GM13976 (cell line): Measurements from ENCODE around the gene ABCG5.

Experiments
- DNase-seq: peaks from one replicate; pipeline ENCODE4 v3.0.0; 2012; ENCODE audit warnings: low spot score
- CTCF ChIP-seq: IDR thresholded peaks from 2 replicates; pipeline ENCODE4 v1.5.1; 2012; ENCODE audit warnings: borderline replicate concordance, mild to moderate bottlenecking; ENCODE audit not compliant: insufficient read depth; ENCODE audit errors: extremely low read depth, missing control alignments, control extremely low read depth
- in situ Hi-C: fragments of 300-500 bp; cut with MboI; formaldehyde crosslinking; loops from one replicate; pipeline ENCODE4 v1.12.0; 2022; ENCODE audit warnings: low sequenced_read_pairs, mixed read lengths, inconsistent platforms; ENCODE audit not compliant: unreplicated experiment

The ABCG5 gene

DNA sequence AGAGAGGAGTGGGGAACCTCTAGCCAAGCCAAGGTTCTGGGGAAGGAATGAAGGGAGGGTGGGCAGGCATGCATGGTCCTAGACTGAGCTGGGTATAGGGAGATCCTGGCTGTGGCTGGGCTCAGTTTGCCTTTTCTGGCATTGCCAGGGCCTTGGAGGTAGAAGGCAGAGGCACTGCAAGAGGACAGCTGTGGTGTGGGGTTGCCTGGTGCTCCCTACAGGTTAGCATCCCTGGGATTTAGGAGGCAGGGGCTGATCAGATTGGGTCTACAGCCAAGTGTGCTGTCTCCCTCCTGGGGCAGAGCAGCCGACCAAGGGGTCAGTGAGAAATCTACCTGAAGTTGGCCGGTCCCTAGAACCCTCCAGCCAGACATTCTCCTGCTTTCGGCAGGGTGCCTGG lies 16.0 kb upstream of the ABCG5 start:
- TF ChIP-seq CTCF: no peak
- in situ Hi-C loops: no loop called here
- DNase-seq: peak; percentile 1

- TF ChIP-seq CTCF: no peak
- in situ Hi-C loops: no loop called here
- peak; percentile 4 for DNase-seq
These were observed 14.8 kb upstream of the ABCG5 start for GRCh38 chr2:43853141-43854081.

DNA sequence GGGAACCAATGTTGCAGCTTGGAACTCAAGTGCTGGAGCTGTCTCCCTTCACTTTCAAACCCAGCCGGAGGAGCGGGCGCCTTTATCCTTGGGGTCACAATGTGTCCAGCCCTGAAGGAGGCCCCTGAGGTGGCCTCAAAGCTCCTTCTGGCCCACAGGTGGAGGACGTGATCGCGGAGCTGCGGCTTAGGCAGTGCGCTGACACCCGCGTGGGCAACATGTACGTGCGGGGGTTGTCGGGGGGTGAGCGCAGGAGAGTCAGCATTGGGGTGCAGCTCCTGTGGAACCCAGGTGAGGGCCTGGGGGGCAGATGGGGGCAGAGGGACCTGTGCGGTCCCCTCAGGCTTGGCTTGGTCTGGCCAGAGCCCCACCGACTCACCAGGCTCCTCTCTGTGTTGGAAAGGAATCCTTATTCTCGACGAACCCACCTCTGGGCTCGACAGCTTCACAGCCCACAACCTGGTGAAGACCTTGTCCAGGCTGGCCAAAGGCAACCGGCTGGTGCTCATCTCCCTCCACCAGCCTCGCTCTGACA lies 13.6 kb upstream of the ABCG5 start:
- peak; percentile 5 for DNase-seq
- in situ Hi-C loops: no loop called here
- no peak for TF ChIP-seq CTCF

DNA sequence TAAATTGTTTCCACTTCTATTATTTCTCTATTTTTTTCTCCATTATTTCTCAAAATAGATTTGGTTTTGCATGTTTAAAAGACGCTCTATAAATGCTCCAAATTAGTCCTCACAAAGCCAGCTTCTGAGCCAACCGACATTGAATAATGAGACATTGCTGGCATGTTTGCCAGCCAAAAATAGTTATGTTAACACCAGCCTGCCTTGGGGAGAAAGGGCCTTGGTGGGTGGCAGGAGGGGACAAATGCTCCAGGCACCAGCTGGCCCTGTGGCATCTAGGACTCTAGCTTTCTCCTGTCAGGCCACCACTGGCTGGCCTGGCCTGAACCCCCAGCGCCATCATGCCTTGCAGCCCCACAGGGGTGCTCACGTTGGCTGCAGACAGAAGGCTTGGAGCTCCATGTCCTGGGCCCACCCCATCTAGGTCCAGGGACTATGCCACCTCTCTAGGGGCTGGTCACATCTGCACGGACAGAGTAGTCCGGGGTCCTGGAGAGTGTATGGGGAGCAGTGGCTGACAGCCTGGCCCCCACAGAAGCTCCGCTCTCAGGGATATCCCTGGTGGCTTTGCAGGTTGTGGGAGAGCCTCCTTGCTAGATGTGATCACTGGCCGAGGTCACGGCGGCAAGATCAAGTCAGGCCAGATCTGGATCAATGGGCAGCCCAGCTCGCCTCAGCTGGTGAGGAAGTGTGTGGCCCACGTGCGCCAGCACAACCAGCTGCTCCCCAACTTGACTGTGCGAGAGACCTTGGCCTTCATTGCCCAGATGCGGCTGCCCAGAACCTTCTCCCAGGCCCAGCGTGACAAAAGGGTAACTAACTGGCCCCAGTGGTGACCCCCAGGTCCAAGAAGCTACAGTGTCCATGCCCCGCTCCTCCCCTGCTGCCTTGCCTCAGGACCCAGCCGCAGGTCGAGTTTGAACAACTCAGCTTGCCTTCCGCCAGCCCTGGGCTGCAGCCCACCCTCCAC lies 12.7 kb upstream of the ABCG5 start:
- peak; percentile 10 for DNase-seq
- in situ Hi-C loops: no loop called here
- no peak for TF ChIP-seq CTCF

- DNase-seq: peak; percentile 15
- no peak for TF ChIP-seq CTCF
- in situ Hi-C loops: no loop called here
These were observed 9.6 kb upstream of the ABCG5 start for GRCh38 chr2:43848214-43848613.

GRCh38 chr2:43846140-43846793 lies 7.6 kb upstream of the ABCG5 start:
- in situ Hi-C loops: no loop called here
- TF ChIP-seq CTCF: no peak
- DNase-seq: peak; percentile 2
